NCI-H2107 treated with DMSO at 0.1 percent for 48 hours (cell line): ENCODE data around the gene P2RX5.
"Not testable (repeated sequence)": the region's sequence is repeated elsewhere in the genome, so short reads cannot be mapped to it uniquely, and the experiment has no call there.

Experiments
- DNase-seq: peaks from one replicate; lab custom pipeline; 2025; ENCODE audit not compliant: unreplicated experiment; lab: John Stamatoyannopoulos, UW

P2RX5 gene

DNA sequence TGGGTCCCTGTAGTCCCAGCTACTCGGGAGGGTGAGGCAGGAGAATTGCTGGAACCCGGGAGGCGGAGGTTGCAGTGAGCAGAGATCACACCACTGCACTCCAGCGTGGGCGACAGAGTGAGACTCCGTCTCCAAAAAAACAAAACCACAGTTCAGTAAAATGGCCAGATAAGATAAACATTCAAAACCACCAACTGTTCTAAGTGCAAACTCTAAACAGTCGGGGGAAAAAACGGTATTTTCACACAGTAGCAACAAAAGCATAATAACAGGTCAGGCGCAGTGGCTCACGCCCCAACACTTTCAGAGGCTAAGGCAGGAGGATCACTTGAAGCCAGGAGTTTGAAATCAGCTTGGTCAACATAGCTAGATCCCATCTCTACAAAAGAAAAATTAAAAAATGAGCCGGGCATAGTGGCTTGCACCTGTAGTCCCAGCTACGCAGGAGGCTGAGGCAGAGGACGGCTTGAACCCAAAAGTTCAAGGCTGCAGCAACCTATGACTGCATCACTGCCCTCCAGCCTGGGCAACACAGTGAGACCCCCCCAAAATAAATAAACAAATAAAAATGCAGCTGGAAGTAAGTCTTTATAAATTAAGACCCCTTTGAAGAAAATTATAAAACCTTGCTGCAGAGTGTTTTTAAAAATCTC is 17.0 kb upstream of the P2RX5 start:
- no peak for DNase-seq

DNA sequence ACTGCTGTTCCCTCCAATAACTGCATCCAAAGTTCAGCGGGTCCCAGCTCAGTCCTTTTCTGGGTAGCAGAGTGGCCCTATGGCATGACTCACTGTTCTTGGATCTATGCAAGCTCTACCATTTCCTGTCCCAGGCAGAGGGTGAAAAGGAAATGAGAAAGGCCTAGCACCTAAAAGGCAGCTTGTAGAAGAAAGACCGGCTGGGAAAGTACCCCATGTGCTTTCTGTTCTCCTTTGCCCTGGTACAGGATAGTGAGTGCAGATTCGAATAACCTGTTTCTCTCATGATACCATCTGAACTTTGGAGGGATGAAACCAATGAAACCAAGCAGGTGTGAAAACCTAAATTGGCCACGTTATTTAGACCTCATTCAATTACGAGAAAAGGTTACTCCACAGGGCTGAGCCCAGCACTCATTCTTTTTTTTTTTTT is 15.0 kb upstream of the P2RX5 start:
- DNase-seq: no peak

DNA sequence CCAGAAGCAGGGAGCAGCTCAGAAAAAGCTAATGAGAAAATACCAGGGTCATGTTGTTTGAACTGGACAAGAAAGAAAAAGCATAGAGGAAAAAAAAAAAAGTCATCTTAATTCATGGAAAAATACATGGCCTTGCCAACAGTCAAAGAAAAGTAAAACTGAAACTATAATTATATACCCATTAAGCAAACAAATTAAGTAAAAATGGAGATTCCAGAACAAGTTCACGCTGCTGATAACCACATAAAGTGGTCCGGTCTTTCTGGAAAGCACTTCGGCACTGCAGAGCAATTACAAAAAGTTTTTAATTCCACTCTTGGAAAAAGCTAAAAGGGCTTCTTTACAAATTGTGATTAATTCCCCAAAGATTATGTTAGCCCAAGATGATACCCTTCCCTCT is 12.4 kb upstream of the P2RX5 start:
- no peak for DNase-seq

DNA sequence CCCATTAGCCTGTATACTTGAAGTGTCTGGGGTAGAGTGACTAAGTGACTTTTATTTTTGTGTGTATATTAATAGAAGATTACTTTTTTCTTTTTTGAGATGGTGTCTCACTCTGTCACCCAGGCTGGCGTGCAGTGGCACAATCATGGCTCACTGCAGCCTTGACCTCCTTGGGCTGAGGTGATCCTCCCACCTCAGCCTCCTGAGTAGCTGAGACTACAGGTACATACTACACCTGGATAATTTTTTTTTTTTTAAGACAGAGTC is 9.7 kb upstream of the P2RX5 start:
- not testable (repeated sequence) for DNase-seq

DNA sequence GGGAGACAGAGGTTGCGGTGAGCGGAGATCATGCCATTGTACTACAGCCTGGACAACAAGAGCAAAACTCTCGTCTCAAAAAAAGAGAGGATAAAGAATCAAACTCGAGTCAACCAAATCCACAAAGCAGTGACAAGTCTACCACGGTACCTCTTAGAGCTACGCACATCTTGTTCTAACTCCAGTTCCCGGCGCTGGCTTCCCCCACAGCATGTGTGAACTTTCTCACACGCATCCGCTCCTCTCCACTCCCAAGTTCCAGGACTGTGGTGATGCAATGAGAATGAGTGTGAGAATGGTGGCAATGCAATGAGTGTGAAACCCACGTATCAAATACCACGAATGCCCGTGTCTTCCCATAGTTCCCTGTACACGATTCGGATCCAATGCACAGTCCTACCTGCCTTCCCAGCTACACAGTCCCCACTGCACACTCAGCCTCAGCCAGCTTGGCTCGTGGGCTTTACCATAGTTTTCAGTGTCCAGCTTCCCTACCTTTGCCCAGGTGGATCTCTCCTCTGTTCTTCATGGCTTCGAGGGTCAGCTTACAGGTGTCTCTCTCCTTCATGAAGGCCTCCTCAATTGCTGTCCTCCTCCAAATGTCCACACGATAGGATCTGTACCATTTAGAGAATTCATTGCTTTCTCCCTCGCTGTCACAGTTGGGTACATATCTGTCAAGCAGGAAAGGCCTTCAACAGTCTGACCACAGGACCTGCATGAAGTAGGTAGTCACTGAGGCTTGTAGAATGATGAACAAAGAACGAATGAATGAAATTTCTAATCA is 9.2 kb upstream of the P2RX5 start:
- DNase-seq: no peak

DNA sequence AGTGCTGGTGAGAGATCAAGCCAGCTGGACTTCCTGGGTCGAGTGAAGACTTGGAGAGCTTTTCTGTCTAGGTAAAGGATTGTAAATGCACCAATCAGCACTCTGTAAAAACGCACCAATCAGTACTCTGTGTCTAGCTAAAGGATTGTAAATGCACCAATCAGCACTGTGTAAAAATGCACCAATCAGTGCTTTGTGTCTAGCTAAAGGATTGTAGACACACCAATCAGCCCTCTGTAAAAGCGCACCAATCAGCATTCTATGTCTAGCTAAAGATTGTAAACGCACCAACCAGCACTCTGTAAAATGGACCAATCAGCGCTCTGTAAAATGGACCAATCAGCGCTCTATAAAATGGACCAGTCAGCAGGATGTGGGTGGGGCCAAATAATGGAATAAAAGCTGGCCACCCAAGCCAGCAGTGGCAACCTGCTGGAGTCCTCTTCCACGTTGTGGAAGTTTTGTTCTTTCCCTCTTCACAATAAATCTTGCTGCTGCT is 6.1 kb upstream of the P2RX5 start:
- not testable (repeated sequence) for DNase-seq

DNA sequence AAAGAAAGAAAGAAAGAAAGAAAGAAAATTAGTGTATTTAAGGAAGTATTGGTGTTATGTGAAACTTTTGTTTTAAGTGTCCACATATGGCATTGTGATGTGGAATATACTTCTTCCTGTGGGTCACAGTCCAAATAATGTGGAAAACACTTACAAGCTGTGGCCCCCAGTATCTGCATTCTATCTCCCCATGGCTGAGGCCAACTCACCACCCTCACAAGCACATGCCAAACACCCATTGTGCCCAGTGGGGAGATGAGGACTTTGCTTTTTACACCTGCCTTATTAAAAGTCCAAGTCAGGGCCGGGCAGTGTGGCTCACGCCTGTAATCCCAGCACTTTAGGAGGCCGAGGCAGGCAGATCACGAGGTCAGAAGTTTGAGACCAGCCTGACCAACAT is 4.0 kb upstream of the P2RX5 start:
- DNase-seq: no peak

DNA sequence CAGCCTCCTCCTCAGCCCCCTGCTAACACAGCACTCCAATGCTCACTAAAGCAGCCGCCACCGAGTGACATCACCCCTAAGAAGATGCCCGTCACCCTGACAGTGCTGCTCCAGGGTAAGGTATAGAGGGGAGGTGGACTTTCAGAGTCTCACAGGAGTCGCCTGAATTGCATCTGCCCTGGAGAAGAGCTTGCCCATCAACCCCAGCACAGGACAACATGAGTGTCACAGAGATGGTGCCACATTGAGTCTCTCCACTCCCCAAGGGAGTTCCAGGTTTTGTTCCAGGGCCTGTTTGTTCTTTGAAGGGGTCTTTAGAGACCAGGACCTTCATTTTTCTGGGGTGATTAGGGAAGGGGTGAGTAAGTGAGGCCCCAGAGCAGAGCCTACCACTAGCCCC is 2.2 kb upstream of the P2RX5 start:
- no peak for DNase-seq

DNA sequence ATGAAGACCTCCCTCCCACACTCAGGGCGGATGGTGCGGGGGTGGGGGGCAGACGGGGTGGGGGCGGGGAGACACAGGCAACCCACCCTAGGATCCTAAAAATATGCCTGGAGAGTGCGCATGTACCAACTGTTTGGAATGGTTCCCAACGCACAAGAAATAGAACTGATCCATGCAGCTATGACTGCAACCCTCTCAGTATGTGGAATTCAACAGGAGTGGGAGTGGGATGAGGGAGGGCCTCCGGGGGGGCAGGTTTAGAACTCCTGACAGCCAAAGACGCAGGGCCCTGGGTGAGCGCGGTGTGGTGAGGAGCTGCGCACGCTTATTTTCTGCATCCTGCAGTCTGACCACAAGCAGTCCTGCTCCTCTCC is 1.1 kb upstream of the P2RX5 start:
- no peak for DNase-seq

DNA sequence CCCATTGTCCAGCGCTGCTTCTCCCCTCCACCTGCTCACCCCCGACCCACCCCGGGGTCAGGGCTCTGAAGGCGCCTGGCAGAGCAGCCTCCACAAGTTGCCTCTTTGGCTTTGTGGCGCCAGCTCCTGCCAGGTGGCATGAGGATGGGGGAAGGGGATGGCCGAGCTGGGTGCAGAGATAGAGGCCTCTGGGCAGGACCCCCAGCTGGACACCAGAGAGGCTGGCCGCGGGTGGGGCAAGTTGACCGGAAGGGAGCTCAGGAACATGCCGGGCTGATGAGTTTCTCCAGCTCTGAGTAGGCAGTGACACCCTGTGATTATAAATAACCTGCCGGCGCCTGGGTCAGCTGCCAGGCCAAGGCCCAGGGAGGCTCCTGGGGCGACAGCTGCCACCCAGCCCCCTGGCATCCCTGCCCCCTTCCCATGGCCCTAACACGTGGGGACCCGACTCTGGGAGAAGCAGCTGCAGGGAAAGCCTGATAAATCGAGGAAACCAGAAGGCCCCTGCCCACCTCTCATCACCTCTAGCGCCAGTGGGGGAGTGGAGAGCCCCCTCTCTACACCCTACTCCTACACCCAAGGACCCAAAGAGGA is 729 bp downstream of the P2RX5 start:
- no peak for DNase-seq

DNA sequence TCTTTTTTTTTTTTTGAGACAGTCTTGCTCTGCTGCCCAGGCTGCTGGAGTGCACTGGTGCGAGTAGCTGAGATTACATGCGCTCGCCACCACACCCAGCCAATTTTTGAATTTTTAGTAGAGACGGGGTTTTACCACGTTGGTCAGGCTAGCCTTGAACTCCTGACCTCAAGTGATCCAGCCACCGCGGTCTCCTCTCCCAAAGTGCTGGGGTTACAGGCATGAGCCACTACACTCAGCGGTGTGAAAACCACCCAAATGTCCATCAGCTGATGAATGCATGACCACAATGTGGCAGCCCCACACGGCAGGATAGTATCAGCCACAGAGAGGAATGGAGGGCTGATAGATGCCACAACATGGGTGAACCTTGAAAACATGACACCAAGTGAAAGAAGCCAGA is 2.1 kb downstream of the P2RX5 start:
- DNase-seq: no peak

DNA sequence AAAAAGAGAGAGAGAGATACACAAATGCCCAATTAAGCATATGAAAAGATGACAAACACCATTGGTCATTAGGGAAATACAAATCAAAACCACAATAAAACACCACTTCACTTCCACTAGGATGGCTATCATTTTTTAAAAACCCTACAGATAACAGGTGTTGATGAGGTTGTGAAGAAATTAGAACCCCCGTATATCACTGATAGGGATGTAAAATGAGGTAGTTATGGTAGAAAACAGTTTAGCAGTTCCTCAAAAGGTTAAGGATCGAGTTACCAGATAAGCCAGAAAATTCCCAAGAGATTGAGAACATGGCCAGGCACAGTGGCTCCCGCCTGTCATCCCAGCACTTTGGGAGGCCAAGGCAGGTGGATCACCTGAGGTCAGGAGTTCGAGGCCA is 2.8 kb downstream of the P2RX5 start:
- no peak for DNase-seq

DNA sequence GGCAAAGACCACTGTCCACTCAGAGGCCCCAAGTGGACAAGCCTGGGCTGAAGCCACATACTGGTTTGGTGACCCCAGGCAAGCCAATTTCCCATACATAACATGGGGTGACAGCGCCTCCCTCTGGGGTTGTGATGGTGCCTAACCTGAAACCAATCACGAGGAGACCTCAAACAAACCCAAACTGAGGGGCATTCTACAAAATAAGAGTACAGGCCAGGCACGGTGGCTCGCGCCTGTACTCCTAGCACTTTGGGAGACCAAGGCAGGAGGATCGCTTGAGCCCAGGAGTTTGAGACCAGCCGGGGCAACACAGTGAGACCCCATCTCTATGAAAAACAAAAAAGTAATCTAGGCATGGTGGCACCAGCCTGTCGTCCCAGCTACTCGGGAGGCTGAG is 3.6 kb downstream of the P2RX5 start:
- DNase-seq: no peak

DNA sequence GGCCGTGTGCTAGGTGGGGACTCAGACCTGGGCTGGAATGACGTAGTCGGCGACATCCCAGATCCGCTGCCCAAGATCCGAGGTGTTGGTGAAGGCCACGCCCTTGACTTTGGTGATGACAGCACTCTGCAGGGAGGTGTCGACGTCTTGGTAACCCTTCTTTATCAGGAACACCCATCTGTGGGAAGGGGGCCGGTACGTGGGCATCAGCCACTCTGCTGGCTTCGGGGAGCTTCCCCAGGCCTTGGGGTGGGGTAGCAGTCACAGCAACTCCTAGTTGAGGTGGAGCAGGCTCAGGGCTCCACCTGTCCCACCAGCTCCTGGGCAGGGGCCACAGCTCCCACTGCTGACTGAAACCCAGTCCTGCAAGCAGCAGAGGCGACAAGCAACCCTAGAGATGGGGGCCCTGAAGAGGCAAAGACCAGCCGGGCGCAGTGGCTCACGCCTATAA is 4.3 kb downstream of the P2RX5 start:
- DNase-seq: no peak

DNA sequence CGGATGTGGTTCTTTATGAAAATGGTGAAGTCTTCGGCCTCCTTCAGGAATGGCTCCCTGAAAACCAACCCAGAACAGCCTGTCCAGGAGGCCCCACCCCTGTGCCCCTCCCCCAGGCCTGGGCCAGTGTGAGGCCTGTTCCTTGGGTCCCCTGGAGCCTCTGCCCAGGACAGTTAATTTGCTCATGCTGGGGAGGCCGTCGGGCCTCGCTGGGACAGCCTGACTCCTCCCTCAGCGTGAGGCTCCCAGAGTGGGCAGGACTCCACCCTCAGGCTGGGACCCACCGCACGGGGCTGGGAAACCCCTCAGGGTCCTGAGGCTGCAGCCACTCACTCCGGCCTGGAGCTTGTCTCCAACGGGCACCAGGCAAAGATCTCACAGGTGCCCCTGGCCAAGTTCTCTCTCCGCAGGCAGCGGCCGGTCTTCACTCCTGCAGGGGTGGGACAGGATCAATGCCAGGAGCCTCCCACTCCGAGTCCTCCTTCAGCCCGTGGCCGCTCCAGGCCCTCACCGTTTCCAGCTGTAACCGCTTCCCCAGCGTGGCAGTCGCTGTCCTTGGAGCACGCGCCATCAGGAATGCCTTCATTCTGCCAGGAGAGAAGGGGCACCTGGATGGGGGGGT is 5.8 kb downstream of the P2RX5 start:
- DNase-seq: no peak

DNA sequence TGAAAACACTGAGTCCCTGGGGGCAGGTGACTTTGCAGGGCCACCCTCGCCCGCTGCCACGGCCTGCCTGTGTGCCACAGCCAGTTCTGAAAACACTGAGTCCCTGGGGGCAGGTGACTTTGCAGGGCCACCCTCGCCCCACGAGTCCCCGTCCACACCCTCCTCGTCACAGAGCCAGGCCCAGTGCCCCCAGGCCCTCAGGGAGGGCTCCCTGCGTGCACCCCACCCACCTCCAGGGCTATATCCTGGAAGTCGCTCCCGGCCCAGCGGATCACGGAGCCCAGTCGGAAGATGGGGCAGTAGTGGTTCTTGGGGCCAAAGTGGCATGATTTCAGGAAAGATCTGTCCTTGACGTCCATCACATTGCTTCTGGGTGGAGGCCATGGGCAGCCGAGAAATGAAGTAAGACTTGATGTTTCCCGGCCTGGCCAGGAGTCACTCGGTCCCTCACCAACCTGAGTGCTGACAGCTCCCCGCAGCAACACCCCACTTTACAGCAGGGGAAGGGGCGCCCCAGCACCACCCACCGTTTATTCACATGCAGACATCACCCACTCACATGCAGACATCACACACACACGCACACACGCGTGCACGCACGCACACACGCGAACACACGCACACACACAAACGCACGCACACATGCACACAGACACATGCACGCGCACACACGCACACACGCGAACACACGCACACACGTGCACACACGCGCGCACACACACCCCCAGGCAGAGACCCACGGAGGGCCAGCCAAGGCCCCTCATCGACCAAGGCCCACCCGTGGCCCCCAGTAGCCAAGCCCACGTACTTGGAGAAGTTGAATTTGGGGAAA is 6.5 kb downstream of the P2RX5 start:
- DNase-seq: no peak

DNA sequence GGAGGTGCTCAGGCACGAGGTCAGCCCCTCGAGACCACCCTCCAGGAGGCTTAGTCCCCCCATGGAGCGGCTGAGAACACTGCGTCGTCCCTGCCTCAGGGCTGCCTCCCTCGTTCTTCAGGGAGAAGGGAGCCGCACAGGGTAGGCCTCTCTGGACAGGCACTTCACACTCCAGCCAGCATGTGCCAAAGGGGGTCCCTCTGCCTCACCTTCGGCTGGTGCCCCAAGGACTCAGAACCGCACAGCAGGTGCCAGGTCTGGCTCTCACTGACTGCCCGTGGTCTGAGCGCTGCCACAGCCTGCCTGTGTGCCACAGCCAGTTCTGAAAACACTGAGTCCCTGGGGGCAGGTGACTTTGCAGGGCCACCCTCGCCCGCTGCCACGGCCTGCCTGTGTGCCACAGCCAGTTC is 7.1 kb downstream of the P2RX5 start:
- no peak for DNase-seq

DNA sequence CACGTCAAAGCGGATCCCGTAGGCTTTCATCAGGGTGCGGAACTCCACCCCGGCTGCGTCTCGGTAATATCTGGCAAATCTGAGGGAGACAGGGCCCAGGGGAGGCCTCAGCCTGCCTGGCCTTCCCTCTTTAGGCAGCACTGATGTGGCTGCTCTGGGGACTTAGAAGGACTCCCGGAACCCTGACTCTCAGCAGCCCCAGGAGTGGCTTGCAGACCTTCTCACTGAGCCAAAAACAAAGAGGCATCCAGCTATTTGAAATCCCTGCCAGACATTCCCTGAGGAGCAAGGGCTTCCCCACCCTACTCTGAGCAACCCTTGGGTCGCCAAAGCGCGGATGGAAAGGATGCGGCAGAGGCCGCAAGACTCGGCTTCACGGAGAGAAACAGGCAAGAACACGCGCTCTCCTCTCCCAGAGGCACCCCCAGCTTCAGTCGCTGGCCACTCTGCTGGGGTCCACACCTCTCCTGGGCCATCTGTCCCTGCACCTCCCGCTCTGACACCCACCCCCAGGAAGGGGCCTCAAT is 7.9 kb downstream of the P2RX5 start:
- DNase-seq: no peak

DNA sequence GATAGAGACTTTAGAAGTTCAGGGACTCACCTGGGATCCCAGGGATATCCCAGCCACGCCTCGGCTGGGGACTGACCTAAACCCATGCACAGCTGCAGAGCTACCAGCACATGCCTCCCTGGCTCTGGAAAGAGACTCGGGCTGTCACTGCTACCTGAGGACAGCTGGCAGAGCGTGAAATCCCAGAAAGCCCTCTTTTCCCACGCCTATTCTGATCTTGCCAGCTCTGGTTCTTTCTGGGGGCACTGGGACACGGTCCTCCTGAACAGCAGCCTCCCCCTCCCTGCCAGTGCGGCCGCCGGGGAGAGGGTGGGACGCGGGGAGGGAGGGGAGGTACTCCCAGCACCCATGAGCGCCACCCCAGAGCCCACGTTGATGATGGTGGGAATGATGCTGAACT is 10.8 kb downstream of the P2RX5 start:
- DNase-seq: no peak

DNA sequence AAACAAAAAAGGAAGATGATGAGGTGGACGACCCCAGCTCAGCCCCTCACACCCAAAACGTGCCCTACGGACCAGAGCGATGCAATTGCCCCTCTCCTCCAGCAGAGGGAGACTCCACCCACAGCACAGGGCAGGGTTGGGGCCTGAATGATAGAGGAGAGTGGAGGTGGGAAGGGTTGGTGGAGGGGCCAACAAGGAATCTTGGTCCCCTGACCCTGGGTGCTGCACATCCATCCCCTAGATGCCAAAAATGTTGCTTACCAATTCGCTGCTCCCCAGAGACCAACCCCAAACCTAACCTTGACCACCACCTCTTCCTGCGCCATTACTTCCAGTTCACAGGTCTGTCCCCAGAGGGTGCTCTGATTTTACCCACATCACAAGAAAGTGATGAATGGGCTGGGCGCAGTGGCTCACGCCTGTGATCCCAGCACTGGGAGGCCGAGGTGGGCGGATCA is 12.9 kb downstream of the P2RX5 start:
- DNase-seq: no peak

DNA sequence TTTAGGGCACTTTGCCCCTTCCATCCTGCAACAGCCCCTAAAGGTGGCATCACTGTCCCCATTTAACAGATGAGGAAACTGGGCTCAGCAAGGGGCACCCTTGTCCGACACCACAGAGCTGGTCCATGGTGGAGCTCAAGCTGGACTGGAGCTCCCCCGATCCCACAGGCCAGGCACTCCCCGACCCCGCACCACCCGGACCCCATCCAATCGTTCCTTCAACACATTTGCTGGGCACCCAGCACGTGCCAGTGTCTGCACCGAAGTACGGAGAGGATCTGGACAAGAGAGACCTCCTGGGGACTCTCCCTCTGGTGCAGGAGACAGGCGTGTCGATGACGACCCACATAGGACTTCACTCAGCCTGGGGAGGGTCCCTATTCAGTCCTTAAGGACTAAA is 13.9 kb downstream of the P2RX5 start:
- DNase-seq: no peak
